NB4 (cell line): ENCODE results near the gene ELK4.

Experiments
- DNase-seq: peaks from one replicate; pipeline ENCODE4 v3.0.0; 2010; ENCODE audit warnings: low read depth
- H3K4me3 ChIP-seq: one replicate; pipeline ENCODE4 v1.5.1; 2011; ENCODE audit warnings: mild to moderate bottlenecking, low read depth, low read length, moderate library complexity
- CTCF ChIP-seq: IDR thresholded peaks from one replicate; pipeline ENCODE4 v1.5.1; 2012; ENCODE audit warnings: low read depth, low read length
- MYC ChIP-seq: IDR thresholded peaks from 2 replicates; pipeline ENCODE4 v1.6.1; 2011; ENCODE audit warnings: low read depth, low read length
- POLR2A ChIP-seq: IDR thresholded peaks from 2 replicates; pipeline ENCODE4 v1.6.1; 2011; ENCODE audit warnings: mild to moderate bottlenecking; ENCODE audit not compliant: insufficient read length; ENCODE audit errors: extremely low read depth
- TF ChIP-seq, protein P1 (sequence below): IDR thresholded peaks from 2 replicates; pipeline ENCODE4 v1.6.1; 2011; ENCODE audit warnings: low read depth, low read length

ELK4 gene

GRCh38 chr1:205576011-205576410 lies 55.8 kb downstream of the ELK4 start:
- DNase-seq = no peak
- H3K4me3 ChIP-seq = no peak overlapping the region
- TF ChIP-seq MYC (no peak), POLR2A (no peak), CTCF (no peak)
- TF ChIP-seq, protein P1, sequence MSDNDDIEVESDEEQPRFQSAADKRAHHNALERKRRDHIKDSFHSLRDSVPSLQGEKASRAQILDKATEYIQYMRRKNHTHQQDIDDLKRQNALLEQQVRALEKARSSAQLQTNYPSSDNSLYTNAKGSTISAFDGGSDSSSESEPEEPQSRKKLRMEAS = no peak

DNA sequence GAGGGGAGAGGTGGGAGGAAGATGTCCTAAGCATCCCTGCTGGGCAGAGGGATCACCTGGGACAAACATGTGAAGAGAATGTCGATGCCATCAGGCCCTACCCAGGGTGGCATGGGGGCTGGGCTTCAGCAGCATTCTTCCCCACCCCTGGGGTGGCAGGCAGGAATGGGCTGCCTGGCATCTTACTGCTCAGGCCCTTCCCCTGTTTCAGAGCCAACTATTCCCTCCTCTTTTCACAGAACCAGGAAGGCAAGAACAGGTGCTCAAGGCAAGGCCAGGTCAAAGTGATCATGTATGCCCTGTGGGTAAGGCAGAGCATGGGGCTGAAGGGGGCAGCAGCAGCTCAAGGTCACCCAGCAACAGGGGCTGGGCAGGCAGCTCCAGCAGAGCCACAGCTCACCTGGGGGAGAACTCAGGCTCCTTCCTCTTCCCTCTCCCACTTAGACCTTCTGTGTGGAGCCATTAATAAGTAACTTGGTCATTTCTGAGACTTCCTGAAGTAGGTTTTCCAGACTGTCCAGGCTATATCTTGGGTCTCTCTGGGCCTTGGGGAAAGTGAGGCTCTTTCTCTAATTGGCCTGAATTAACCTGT lies 56.4 kb downstream of the ELK4 start:
- TF ChIP-seq MYC (no peak), POLR2A (no peak), CTCF (no peak)
- TF ChIP-seq, protein P1 = no peak
- no peak for DNase-seq
- no peak overlapping the region for H3K4me3 ChIP-seq

- no peak for DNase-seq
- H3K4me3 ChIP-seq = no peak overlapping the region
- TF ChIP-seq MYC = no peak
- TF ChIP-seq POLR2A = no peak
- TF ChIP-seq, protein P1 = no peak
- no peak for TF ChIP-seq CTCF
Measured at GRCh38 chr1:205572421-205572820, 59.4 kb downstream of the ELK4 start.

- DNase-seq = no peak
- TF ChIP-seq POLR2A (no peak), CTCF (no peak)
- TF ChIP-seq, protein P1 = no peak
- H3K4me3 ChIP-seq = no peak overlapping the region
Measured at GRCh38 chr1:205571747-205572146, 60.1 kb downstream of the ELK4 start.

GRCh38 chr1:205570796-205571537 lies 60.8 kb downstream of the ELK4 start:
- DNase-seq = no peak
- no peak overlapping the region for H3K4me3 ChIP-seq
- TF ChIP-seq POLR2A (no peak), CTCF (no peak)
- TF ChIP-seq, protein P1 = no peak
